Liver (tissue), 3 donors: ENCODE measurements around the gene FNTB.

ENCODE experiments used
- FOXA1 ChIP-seq: IDR thresholded peaks from 2 replicates; pipeline ENCODE4 v1.6.1; 2016; ENCODE audit warnings: antibody characterized with exemption
- FOXA2 ChIP-seq: IDR thresholded peaks from 2 replicates; pipeline ENCODE4 v1.6.1; 2016; ENCODE audit warnings: antibody characterized with exemption
- RAD21 ChIP-seq, 2 donors: IDR thresholded peaks; 2 replicates each; pipeline ENCODE4 v1.6.1; 2016; ENCODE audit warnings: antibody characterized with exemption in 2 of 2, mild to moderate bottlenecking in 2 of 2
- SP1 ChIP-seq: IDR thresholded peaks from 2 replicates; pipeline ENCODE4 v1.6.1; 2018; ENCODE audit warnings: antibody characterized with exemption, mild to moderate bottlenecking
- YY1 ChIP-seq: IDR thresholded peaks from 2 replicates; pipeline ENCODE4 v1.6.1; 2016; ENCODE audit warnings: antibody characterized with exemption, mild to moderate bottlenecking
- TF ChIP-seq, protein P1 (sequence below): fragments of 150-350 bp; IDR thresholded peaks from 2 replicates; pipeline ENCODE4 v1.5.1; 2017; ENCODE audit warnings: improper control_type of control experiment, low read depth, low read length; ENCODE audit not compliant: missing input control
- TF ChIP-seq, protein P2 (sequence below): IDR thresholded peaks from 2 replicates; pipeline ENCODE4 v1.6.1; 2016; ENCODE audit warnings: antibody characterized with exemption
- donor health status: healthy.
- donor health status: healthy.

DNA sequence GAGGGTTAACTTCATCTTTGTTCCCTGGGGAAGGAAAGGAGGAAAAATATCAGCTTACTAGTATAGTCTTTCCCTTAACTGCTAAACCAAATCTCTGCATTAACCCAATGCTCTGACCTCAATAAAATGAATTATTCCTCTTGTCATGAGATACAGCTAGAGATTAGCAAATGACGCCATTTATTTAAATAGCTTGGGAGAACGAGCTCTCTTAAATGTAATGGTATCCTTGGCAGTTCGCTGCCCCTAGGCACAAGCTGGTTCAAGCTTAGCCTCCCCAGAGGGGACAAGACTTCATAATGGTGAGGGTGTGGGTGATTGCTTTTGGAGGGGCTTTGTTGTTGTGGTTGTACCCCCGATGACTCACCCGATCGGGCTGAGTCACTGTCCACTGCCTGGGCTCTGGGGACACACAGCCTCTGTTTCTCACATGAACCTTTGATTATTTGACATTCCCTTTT lies 19.6 kb downstream of the FNTB start:
- TF ChIP-seq, protein P1, sequence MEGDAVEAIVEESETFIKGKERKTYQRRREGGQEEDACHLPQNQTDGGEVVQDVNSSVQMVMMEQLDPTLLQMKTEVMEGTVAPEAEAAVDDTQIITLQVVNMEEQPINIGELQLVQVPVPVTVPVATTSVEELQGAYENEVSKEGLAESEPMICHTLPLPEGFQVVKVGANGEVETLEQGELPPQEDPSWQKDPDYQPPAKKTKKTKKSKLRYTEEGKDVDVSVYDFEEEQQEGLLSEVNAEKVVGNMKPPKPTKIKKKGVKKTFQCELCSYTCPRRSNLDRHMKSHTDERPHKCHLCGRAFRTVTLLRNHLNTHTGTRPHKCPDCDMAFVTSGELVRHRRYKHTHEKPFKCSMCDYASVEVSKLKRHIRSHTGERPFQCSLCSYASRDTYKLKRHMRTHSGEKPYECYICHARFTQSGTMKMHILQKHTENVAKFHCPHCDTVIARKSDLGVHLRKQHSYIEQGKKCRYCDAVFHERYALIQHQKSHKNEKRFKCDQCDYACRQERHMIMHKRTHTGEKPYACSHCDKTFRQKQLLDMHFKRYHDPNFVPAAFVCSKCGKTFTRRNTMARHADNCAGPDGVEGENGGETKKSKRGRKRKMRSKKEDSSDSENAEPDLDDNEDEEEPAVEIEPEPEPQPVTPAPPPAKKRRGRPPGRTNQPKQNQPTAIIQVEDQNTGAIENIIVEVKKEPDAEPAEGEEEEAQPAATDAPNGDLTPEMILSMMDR, result no peak
- TF ChIP-seq SP1, result no peak
- no peak for TF ChIP-seq YY1
- TF ChIP-seq, protein P2, sequence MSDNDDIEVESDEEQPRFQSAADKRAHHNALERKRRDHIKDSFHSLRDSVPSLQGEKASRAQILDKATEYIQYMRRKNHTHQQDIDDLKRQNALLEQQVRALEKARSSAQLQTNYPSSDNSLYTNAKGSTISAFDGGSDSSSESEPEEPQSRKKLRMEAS, result no peak
- TF ChIP-seq RAD21 (IDR thresholded peaks at IDR 0.05), result no peak
- TF ChIP-seq FOXA2, result no peak
- TF ChIP-seq FOXA1, result no peak
